IMR-90 (cell line): ENCODE results near the gene CALHM6.

Source experiments
- BHLHE40 ChIP-seq: fragments of 150-350 bp; IDR thresholded peaks from 2 replicates; pipeline ENCODE4 v1.6.1; 2016; ENCODE audit warnings: mild to moderate bottlenecking, low read depth, low read length
- ELK1 ChIP-seq: fragments of 150-350 bp; IDR thresholded peaks from 2 replicates; pipeline ENCODE4 v1.6.1; 2016; ENCODE audit warnings: low read depth, mild to moderate bottlenecking, low read length, moderate library complexity, borderline replicate concordance
- FOS ChIP-seq: fragments of 150-350 bp; IDR thresholded peaks from 2 replicates; pipeline ENCODE4 v1.6.1; 2016; ENCODE audit warnings: low read depth, low read length
- MAFK ChIP-seq: IDR thresholded peaks from 2 replicates; pipeline ENCODE4 v1.6.1; 2012; ENCODE audit warnings: low read depth, low read length, improper control_type of control experiment
- MXI1 ChIP-seq: IDR thresholded peaks from 2 replicates; pipeline ENCODE4 v1.6.1; 2012; ENCODE audit warnings: low read depth, mild to moderate bottlenecking, low read length, moderate library complexity, borderline replicate concordance
- POLR2A ChIP-seq: IDR thresholded peaks from 2 replicates; pipeline ENCODE4 v1.6.1; 2012; ENCODE audit warnings: mild to moderate bottlenecking, low read depth, low read length
- RAD21 ChIP-seq: IDR thresholded peaks from 2 replicates; pipeline ENCODE4 v1.6.1; 2012; ENCODE audit warnings: low read length, improper control_type of control experiment
- RFX5 ChIP-seq: IDR thresholded peaks from 2 replicates; pipeline ENCODE4 v1.8.0; 2012; ENCODE audit warnings: low read depth, mild to moderate bottlenecking, low read length, moderate library complexity
- SMC3 ChIP-seq: fragments of 150-350 bp; IDR thresholded peaks from 2 replicates; pipeline ENCODE4 v1.6.1; 2016; ENCODE audit warnings: low read depth, mild to moderate bottlenecking, antibody characterized with exemption, low read length, moderate library complexity
- USF2 ChIP-seq: fragments of 150-350 bp; IDR thresholded peaks from 2 replicates; pipeline ENCODE4 v1.6.1; 2017; ENCODE audit warnings: mild to moderate bottlenecking, antibody characterized with exemption, low read length, low read depth
- TF ChIP-seq, protein P1 (sequence below): conservative IDR thresholded peaks from 2 replicates; pipeline ENCODE4 v1.5.1; 2012; ENCODE audit warnings: mild to moderate bottlenecking, low read depth, low read length, improper control_type of control experiment

GRCh38 chr6:116458264-116458663 is 2.9 kb upstream of the CALHM6 start:
- TF ChIP-seq, protein P1, sequence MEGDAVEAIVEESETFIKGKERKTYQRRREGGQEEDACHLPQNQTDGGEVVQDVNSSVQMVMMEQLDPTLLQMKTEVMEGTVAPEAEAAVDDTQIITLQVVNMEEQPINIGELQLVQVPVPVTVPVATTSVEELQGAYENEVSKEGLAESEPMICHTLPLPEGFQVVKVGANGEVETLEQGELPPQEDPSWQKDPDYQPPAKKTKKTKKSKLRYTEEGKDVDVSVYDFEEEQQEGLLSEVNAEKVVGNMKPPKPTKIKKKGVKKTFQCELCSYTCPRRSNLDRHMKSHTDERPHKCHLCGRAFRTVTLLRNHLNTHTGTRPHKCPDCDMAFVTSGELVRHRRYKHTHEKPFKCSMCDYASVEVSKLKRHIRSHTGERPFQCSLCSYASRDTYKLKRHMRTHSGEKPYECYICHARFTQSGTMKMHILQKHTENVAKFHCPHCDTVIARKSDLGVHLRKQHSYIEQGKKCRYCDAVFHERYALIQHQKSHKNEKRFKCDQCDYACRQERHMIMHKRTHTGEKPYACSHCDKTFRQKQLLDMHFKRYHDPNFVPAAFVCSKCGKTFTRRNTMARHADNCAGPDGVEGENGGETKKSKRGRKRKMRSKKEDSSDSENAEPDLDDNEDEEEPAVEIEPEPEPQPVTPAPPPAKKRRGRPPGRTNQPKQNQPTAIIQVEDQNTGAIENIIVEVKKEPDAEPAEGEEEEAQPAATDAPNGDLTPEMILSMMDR = no peak
- no peak for TF ChIP-seq POLR2A
- TF ChIP-seq USF2 = no peak
- no peak for TF ChIP-seq RAD21
- TF ChIP-seq FOS = no peak
- TF ChIP-seq MAFK = no peak
- no peak for TF ChIP-seq RFX5
- TF ChIP-seq SMC3 = no peak
- TF ChIP-seq MXI1 = no peak
- TF ChIP-seq BHLHE40 = no peak
- no peak for TF ChIP-seq ELK1
